Activated CD4-positive, alpha-beta T cell treated with anti-CD3 and anti-CD28 coated beads, Interleukin-2, amount 50 U/mL, for 4 hours (primary cell): ENCODE results near the gene CD109.

Experiments
- DNase-seq, 2 experiments: peaks; one replicate each; pipeline ENCODE4 v3.0.0-alpha.2; 2020

The CD109 gene

GRCh38 chr6:73870907-73871306 is 174.9 kb downstream of the CD109 start:
- no peak for DNase-seq

- DNase-seq = no peak
Measured at GRCh38 chr6:73873081-73873480, 177.1 kb downstream of the CD109 start.
